GM12878 (cell line): ENCODE measurements around the gene RBAK.
"Not testable (repeated sequence)": the region's sequence is repeated elsewhere in the genome, so short reads cannot be mapped to it uniquely, and the experiment has no call there.

ENCODE experiments used
- EGR1 ChIP-seq, 2 experiments: IDR thresholded peaks; 1 replicate in 1 of 2; 2 replicates in 1 of 2; pipeline ENCODE4 v1.6.1; 2011 to 2012; ENCODE audit warnings: low read depth in 2 of 2, low read length in 2 of 2, borderline replicate concordance in 1 of 2, mild to moderate bottlenecking in 1 of 2, moderate library complexity in 1 of 2
- HDAC2 ChIP-seq: fragments of 200-600 bp; sonication (generic); IDR thresholded peaks from 2 replicates; pipeline ENCODE4 v1.6.1; 2017
- POLR2A ChIP-seq: IDR thresholded peaks from 2 replicates; pipeline ENCODE4 v1.6.1; 2011; ENCODE audit warnings: low read depth, mild to moderate bottlenecking, low read length
- SMC3 ChIP-seq: IDR thresholded peaks from 2 replicates; pipeline ENCODE4 v1.6.1; 2011; ENCODE audit warnings: low read length, improper control_type of control experiment, borderline replicate concordance
- USF1 ChIP-seq: IDR thresholded peaks from 2 replicates; pipeline ENCODE4 v1.6.1; 2011; ENCODE audit warnings: borderline replicate concordance, low read depth, mild to moderate bottlenecking, moderate library complexity, mixed read lengths, low read length; ENCODE audit not compliant: insufficient read depth; ENCODE audit errors: extremely low read length
- ZNF207 ChIP-seq: fragments of 450-650 bp; IDR thresholded peaks from 2 replicates; pipeline ENCODE4 v1.6.1; 2014; ENCODE audit warnings: antibody characterized with exemption, mild to moderate bottlenecking, borderline replicate concordance
- TF ChIP-seq, protein P1 (sequence below), 3 experiments: IDR thresholded peaks in 2 of 3; conservative IDR thresholded peaks in 1 of 3; 2 replicates each; pipeline ENCODE4 v1.5.1; 2011; ENCODE audit warnings: low read depth in 3 of 3, low read length in 3 of 3, mild to moderate bottlenecking in 3 of 3, control low read depth in 2 of 3, moderate library complexity in 2 of 3, inconsistent platforms in 1 of 3, mixed read lengths in 1 of 3; ENCODE audit not compliant: control insufficient read depth in 2 of 3, insufficient read depth in 1 of 3; ENCODE audit errors: extremely low read depth in 1 of 3

GRCh38 chr7:5088228-5088833 lies 42.7 kb downstream of the RBAK start:
- TF ChIP-seq EGR1 (IDR thresholded peaks at IDR 0.05; ENCODE audit: borderline replicate concordance in 1 of 2, low read depth in 2 of 2, low read length in 2 of 2); SMC3; USF1; POLR2A; HDAC2; ZNF207: not testable (repeated sequence)
- TF ChIP-seq, protein P1, sequence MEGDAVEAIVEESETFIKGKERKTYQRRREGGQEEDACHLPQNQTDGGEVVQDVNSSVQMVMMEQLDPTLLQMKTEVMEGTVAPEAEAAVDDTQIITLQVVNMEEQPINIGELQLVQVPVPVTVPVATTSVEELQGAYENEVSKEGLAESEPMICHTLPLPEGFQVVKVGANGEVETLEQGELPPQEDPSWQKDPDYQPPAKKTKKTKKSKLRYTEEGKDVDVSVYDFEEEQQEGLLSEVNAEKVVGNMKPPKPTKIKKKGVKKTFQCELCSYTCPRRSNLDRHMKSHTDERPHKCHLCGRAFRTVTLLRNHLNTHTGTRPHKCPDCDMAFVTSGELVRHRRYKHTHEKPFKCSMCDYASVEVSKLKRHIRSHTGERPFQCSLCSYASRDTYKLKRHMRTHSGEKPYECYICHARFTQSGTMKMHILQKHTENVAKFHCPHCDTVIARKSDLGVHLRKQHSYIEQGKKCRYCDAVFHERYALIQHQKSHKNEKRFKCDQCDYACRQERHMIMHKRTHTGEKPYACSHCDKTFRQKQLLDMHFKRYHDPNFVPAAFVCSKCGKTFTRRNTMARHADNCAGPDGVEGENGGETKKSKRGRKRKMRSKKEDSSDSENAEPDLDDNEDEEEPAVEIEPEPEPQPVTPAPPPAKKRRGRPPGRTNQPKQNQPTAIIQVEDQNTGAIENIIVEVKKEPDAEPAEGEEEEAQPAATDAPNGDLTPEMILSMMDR (IDR thresholded peaks at IDR 0.05 in 2 of 3, conservative IDR thresholded peaks at IDR 0.05 in 1 of 3; ENCODE audit: control insufficient read depth in 2 of 3, extremely low read depth in 1 of 3, insufficient read depth in 1 of 3, low read depth in 3 of 3, low read length in 3 of 3): not testable (repeated sequence)
